NCI-H1417 treated with DMSO at 0.1 percent for 48 hours (cell line): ENCODE measurements around the gene DDX39B.
"Not testable (repeated sequence)": the region's sequence is repeated elsewhere in the genome, so short reads cannot be mapped to it uniquely, and the experiment has no call there.

Source experiments
- DNase-seq: peaks from one replicate; lab custom pipeline; 2025; lab: John Stamatoyannopoulos, UW

DDX39B gene

GRCh38 chr6:31575952-31576685 lies 34.3 kb upstream of the DDX39B start:
- no peak for DNase-seq

GRCh38 chr6:31575335-31575901 lies 33.6 kb upstream of the DDX39B start, which contains the start of gene TNF:
Gene TNF, plus strand, starts transcription at chr6:31575565. Its CDS starts 177 bp downstream, at chr6:31575742.
- DNase-seq = no peak

- no peak for DNase-seq
These were observed 32.6 kb upstream of the DDX39B start for GRCh38 chr6:31574106-31575061.

- no peak for DNase-seq
These were observed 31.7 kb upstream of the DDX39B start for GRCh38 chr6:31573239-31574105.

GRCh38 chr6:31572041-31572911 lies 30.5 kb upstream of the DDX39B start, which contains the start of gene LTA:
Gene LTA, plus strand, starts transcription at chr6:31572289. Its CDS starts 454 bp downstream, at chr6:31572743.
- no peak for DNase-seq

- no peak for DNase-seq
These were observed 28.2 kb upstream of the DDX39B start for GRCh38 chr6:31569861-31570536.

GRCh38 chr6:31568537-31568961 lies 26.7 kb upstream of the DDX39B start:
- DNase-seq = no peak

GRCh38 chr6:31567531-31568370 lies 25.9 kb upstream of the DDX39B start:
- DNase-seq = no peak

- DNase-seq = no peak
These were observed 18.9 kb upstream of the DDX39B start for GRCh38 chr6:31560697-31561058.

- DNase-seq = no peak
These were observed 18.3 kb upstream of the DDX39B start for GRCh38 chr6:31559958-31560696.

- DNase-seq = no peak
These were observed 17.8 kb upstream of the DDX39B start for GRCh38 chr6:31559606-31559957.

GRCh38 chr6:31558631-31559500 lies 17.1 kb upstream of the DDX39B start:
- DNase-seq = no peak

GRCh38 chr6:31558318-31558625 lies 16.5 kb upstream of the DDX39B start:
- DNase-seq = no peak

GRCh38 chr6:31557443-31558317 lies 15.9 kb upstream of the DDX39B start:
- DNase-seq = no peak

- DNase-seq = no peak
These were observed 14.5 kb upstream of the DDX39B start for GRCh38 chr6:31556307-31556706.

- DNase-seq = not testable (repeated sequence)
These were observed 9.6 kb upstream of the DDX39B start for GRCh38 chr6:31551371-31551770.

GRCh38 chr6:31548544-31548873 lies 6.7 kb upstream of the DDX39B start:
- no peak for DNase-seq
